Measurements from ENCODE around the gene CARD19. TPM values are rescaled to one million over a fixed set of nuclear protein-coding genes. Genes with fewer than 3 reads are reported as not detected.

Gene CARD19
- polyA plus RNA-seq, 1 donor (not counting 4 experiments of a cell fraction or from before 2014, with no cell fraction given), result 36.7 TPM

DNA sequence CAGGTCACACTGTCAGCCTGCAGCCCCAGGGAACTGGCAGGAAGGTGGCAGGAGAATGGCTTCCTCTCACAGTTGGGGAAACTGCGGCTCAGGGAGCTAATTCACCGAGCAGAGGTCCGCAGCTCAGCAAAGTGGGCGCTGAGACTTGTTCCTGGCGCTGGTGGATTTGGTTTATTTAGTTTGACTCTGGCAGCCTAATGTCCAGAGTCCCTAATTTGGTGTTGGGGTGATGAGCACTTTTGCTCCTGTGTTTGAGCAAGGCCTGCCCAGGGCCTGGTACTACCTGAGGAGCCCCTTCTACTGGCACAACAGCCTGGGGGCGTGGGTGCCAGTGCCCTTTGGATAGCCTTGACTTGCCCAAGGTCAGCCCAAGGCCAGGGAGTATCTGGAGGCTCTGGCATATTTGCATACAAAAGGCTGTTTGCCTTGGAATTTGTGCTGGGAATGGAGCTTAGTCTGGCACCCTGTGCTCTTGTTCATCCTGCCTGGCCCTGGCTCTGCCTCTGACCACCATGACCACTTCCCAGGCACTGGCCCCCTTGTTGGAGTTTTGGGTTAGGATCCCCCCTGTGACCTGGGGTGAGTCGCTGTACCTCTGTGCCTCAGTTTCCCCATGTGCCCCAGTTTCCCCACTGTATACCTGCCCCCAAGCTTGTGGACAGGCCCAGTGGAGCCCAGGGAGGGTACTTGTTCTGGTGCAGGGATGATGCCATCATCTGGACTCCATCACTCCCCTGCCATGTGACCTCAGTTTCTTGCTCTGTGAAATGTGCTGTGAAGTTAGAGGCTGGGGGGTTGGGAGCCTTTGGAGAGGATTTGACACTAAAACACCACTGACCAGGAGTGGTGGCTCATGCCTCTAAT, 36.1 kb upstream of the CARD19 start:
- dilution Hi-C loops (cut with MboI; ENCODE audit: extremely low pct_ligation_motif_present, low sequenced_read_pairs), result no loop called here
- no peaks in the 10 kb centered on the region for H4K20me1 ChIP-seq (ENCODE audit: control insufficient read depth, extremely low read depth, insufficient read depth, low read length)
- peaks cover 23% of the 10 kb centered on the region for H3K27me3 ChIP-seq (ENCODE audit: control insufficient read depth, extremely low read depth, insufficient read depth, low read length)
- no peaks in the 10 kb centered on the region for H3K79me2 ChIP-seq (ENCODE audit: control insufficient read depth, insufficient read depth, low read length)
- no peak overlapping the region for H3K27ac ChIP-seq (ENCODE audit: control insufficient read depth, insufficient read depth, low read length)
- no peak overlapping the region for H3K4me2 ChIP-seq (ENCODE audit: control insufficient read depth, extremely low read depth, insufficient read depth, low read depth, low read length)
- H3K4me1 ChIP-seq (ENCODE audit: control insufficient read depth, extremely low read depth, insufficient read depth, low read length), result no peaks in the 10 kb centered on the region
- TF ChIP-seq, protein P1, sequence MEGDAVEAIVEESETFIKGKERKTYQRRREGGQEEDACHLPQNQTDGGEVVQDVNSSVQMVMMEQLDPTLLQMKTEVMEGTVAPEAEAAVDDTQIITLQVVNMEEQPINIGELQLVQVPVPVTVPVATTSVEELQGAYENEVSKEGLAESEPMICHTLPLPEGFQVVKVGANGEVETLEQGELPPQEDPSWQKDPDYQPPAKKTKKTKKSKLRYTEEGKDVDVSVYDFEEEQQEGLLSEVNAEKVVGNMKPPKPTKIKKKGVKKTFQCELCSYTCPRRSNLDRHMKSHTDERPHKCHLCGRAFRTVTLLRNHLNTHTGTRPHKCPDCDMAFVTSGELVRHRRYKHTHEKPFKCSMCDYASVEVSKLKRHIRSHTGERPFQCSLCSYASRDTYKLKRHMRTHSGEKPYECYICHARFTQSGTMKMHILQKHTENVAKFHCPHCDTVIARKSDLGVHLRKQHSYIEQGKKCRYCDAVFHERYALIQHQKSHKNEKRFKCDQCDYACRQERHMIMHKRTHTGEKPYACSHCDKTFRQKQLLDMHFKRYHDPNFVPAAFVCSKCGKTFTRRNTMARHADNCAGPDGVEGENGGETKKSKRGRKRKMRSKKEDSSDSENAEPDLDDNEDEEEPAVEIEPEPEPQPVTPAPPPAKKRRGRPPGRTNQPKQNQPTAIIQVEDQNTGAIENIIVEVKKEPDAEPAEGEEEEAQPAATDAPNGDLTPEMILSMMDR (optimal IDR thresholded peaks at IDR 0.05 in 1 of 3, IDR thresholded peaks at IDR 0.05 in 1 of 3, conservative IDR thresholded peaks at IDR 0.05 in 1 of 3; ENCODE audit: extremely low read depth in 1 of 3, insufficient read depth in 2 of 3, low read length in 3 of 3), result no peak
- no peak for TF ChIP-seq EZH2 (IDR thresholded peaks at IDR 0.05; ENCODE audit: low read length)
- no peak overlapping the region for H2AFZ ChIP-seq (ENCODE audit: control insufficient read depth, low read length)
- no peak overlapping the region for H3K9ac ChIP-seq (ENCODE audit: control insufficient read depth, extremely low read depth, insufficient read depth, low read length)
- FAIRE-seq (no peak), DNase-seq (ENCODE audit: low read depth, low spot score) (no peak)
- H3K36me3 ChIP-seq (ENCODE audit: control insufficient read depth in 2 of 2, extremely low read depth in 1 of 2, insufficient read depth in 2 of 2, low read length in 2 of 2), result no peaks in the 10 kb centered on the region
- no peaks in the 10 kb centered on the region for H3K9me1 ChIP-seq (ENCODE audit: control insufficient read depth, extremely low read depth, insufficient read depth, low read length)
- no peak overlapping the region for H3K4me3 ChIP-seq (ENCODE audit: control insufficient read depth in 2 of 3, extremely low read depth in 1 of 3, insufficient read depth in 2 of 3, low read depth in 1 of 3, low read length in 3 of 3)
- no peaks in the 10 kb centered on the region for H3K9me3 ChIP-seq (ENCODE audit: control insufficient read depth, low read depth, low read length)

DNA sequence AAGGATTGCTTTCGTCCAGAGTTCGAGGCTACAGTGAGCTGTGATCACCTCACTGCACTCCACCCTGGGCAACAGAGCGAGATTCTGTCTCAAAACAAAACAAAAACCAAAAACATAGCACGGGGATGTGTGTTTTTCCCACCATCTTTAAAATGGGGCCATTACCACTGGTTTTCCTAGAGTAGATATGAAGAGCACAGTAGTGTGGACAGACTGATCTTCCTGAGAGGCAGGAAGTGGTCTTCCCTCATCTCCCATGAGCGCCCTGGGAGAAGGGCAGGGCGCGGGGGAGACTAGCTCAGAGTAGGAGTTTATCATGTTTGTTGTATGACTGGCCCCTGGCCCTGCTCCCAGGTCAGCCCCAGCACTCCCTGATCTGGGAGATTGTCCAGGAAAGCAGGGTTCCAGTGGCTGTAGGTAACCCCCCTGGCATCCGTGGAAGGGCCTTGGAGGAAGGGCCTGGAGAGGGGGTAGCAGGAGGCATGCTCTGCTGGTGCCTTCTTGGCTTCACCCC, 35.2 kb upstream of the CARD19 start:
- dilution Hi-C loops (cut with MboI; ENCODE audit: extremely low pct_ligation_motif_present, low sequenced_read_pairs), result no loop called here
- H4K20me1 ChIP-seq (ENCODE audit: control insufficient read depth, extremely low read depth, insufficient read depth, low read length), result no peaks in the 10 kb centered on the region
- DNase-seq (ENCODE audit: low read depth, low spot score), result no peak
- H3K4me2 ChIP-seq (ENCODE audit: control insufficient read depth, extremely low read depth, insufficient read depth, low read depth, low read length), result no peak overlapping the region
- no peak overlapping the region for H3K9ac ChIP-seq (ENCODE audit: control insufficient read depth, extremely low read depth, insufficient read depth, low read length)
- H3K27ac ChIP-seq (ENCODE audit: control insufficient read depth, insufficient read depth, low read length), result no peak overlapping the region
- H3K36me3 ChIP-seq (ENCODE audit: control insufficient read depth in 2 of 2, extremely low read depth in 1 of 2, insufficient read depth in 2 of 2, low read length in 2 of 2), result no peaks in the 10 kb centered on the region
- no peaks in the 10 kb centered on the region for H3K9me1 ChIP-seq (ENCODE audit: control insufficient read depth, extremely low read depth, insufficient read depth, low read length)
- H3K9me3 ChIP-seq (ENCODE audit: control insufficient read depth, low read depth, low read length), result no peaks in the 10 kb centered on the region
- H3K4me1 ChIP-seq (ENCODE audit: control insufficient read depth, extremely low read depth, insufficient read depth, low read length), result no peaks in the 10 kb centered on the region
- H3K79me2 ChIP-seq (ENCODE audit: control insufficient read depth, insufficient read depth, low read length), result no peaks in the 10 kb centered on the region
- FAIRE-seq, result no peak
- no peak overlapping the region for H2AFZ ChIP-seq (ENCODE audit: control insufficient read depth, low read length)
- H3K4me3 ChIP-seq (ENCODE audit: control insufficient read depth in 2 of 3, extremely low read depth in 1 of 3, insufficient read depth in 2 of 3, low read depth in 1 of 3, low read length in 3 of 3), result no peak overlapping the region
- TF ChIP-seq EZH2 (IDR thresholded peaks at IDR 0.05; ENCODE audit: low read length), result no peak
- TF ChIP-seq, protein P1 (optimal IDR thresholded peaks at IDR 0.05 in 1 of 3, IDR thresholded peaks at IDR 0.05 in 1 of 3, conservative IDR thresholded peaks at IDR 0.05 in 1 of 3; ENCODE audit: extremely low read depth in 1 of 3, insufficient read depth in 2 of 3, low read length in 3 of 3), result no peak
- peaks cover 27% of the 10 kb centered on the region for H3K27me3 ChIP-seq (ENCODE audit: control insufficient read depth, extremely low read depth, insufficient read depth, low read length)
